HCT116 (cell line): ENCODE results near the gene AKAP11. TPM values are rescaled to one million over a fixed set of nuclear protein-coding genes. Genes with fewer than 3 reads are reported as not detected.

Source experiments
- ATAC-seq: fragments of 200-7000 bp; cut with Tn5 transposase; 2 replicates; pipeline ENCODE4 v1.9.1; 2020; ENCODE audit warnings: mild to moderate bottlenecking, moderate library complexity
- BruUV-seq: library from RNA; stranded (reverse); fragments of 400-500 nt; replicated peaks from 2 replicates; lab custom pipeline; 2021; lab: Mats Ljungman, UMichigan
- CTCF ChIA-PET: fragments of 300-600 bp; sonication (Branson Sonifier 250); formaldehyde crosslinking; loops from one replicate; lab custom pipeline; 2021; ENCODE audit warnings: antibody characterized with exemption; lab: Charles Lee
- POLR2A ChIA-PET: fragments of 300-600, 350-600 bp; sonication (Branson Sonifier 250); formaldehyde crosslinking; loops from one replicate; lab custom pipeline; 2021; ENCODE audit warnings: antibody characterized with exemption; lab: Charles Lee
- RAD21 ChIA-PET, 2 experiments: fragments of 300-600 bp; sonication (Branson Sonifier 250); formaldehyde crosslinking; loops; one replicate each; lab custom pipeline; 2023; ENCODE audit warnings: low total read pairs in 2 of 2; ENCODE audit not compliant: uncharacterized antibody in 2 of 2, unreplicated experiment in 2 of 2, low non-redundant PET in 1 of 2; lab: Charles Lee
- DNase-seq: peaks from one replicate; pipeline ENCODE4 v3.0.0-alpha.2; 2010; ENCODE audit warnings: low read depth, low spot score
- H2AFZ ChIP-seq: fragments of 200-600 bp; shearing (Covaris generic), sonication (generic); 2 replicates; pipeline ENCODE4 v1.6.1; 2017; ENCODE audit warnings: low read depth, mixed run types, mixed read lengths, antibody characterized with exemption, low read length; ENCODE audit not compliant: poor library complexity, severe bottlenecking
- H3K27ac ChIP-seq: 2 replicates; pipeline ENCODE4 v1.5.1; 2012; ENCODE audit warnings: low read depth, low read length
- H3K27me3 ChIP-seq: fragments of 200-600 bp; sonication (generic); 2 replicates; pipeline ENCODE4 v1.6.1; 2016; ENCODE audit warnings: mixed run types, low read length, mixed read lengths; ENCODE audit not compliant: insufficient read depth
- H3K36me3 ChIP-seq, 2 experiments: fragments of 200-500 bp in 1 of 2; fragments of 200-600 bp in 1 of 2; sonication (Bioruptor generic) in 1 of 2; sonication (generic) in 1 of 2; 2 replicates each; pipeline versions ENCODE4 v1.5.1 to v1.6.1; 2014 to 2016; ENCODE audit warnings: low read length in 2 of 2, inconsistent platforms in 1 of 2, mixed read lengths in 1 of 2, mixed run types in 1 of 2; ENCODE audit not compliant: insufficient read depth in 2 of 2, control insufficient read depth in 1 of 2
- H3K4me1 ChIP-seq, 2 experiments: fragments of 200-600 bp in 1 of 2; sonication (generic) in 1 of 2; 2 replicates each; pipeline versions ENCODE4 v1.5.1 to v1.6.1; 2012 to 2017; ENCODE audit warnings: low read length in 2 of 2, inconsistent platforms in 1 of 2, mild to moderate bottlenecking in 1 of 2, mixed read lengths in 1 of 2, mixed run types in 1 of 2, moderate library complexity in 1 of 2; ENCODE audit not compliant: insufficient read depth in 2 of 2, control insufficient read depth in 1 of 2
- H3K4me2 ChIP-seq: fragments of 200-600 bp; sonication (generic); 2 replicates; pipeline ENCODE4 v1.6.1; 2017; ENCODE audit warnings: mixed run types, low read length, mixed read lengths
- H3K4me3 ChIP-seq, 2 experiments: fragments of 200-600 bp in 1 of 2; sonication (generic) in 1 of 2; replicated peaks in 1 of 2; 2 replicates each; pipeline ENCODE4 v1.5.1; 2011 to 2016; ENCODE audit warnings: low read length in 2 of 2, control low read depth in 1 of 2, low read depth in 1 of 2, mild to moderate bottlenecking in 1 of 2, mixed read lengths in 1 of 2, mixed run types in 1 of 2
- H3K79me2 ChIP-seq: fragments of 200-600 bp; sonication (generic); 2 replicates; pipeline ENCODE4 v1.6.1; 2017; ENCODE audit warnings: mild to moderate bottlenecking, mixed run types, low read length, moderate library complexity, mixed read lengths; ENCODE audit not compliant: insufficient read depth
- H3K9ac ChIP-seq: fragments of 200-600 bp; sonication (generic); 2 replicates; pipeline ENCODE4 v1.6.1; 2016; ENCODE audit warnings: low read length, mixed read lengths
- H3K9me2 ChIP-seq: fragments of 200-600 bp; sonication (generic), shearing (Covaris generic); 2 replicates; pipeline ENCODE4 v1.6.1; 2017; ENCODE audit warnings: mixed run types, mild to moderate bottlenecking, moderate library complexity; ENCODE audit not compliant: insufficient read depth
- H3K9me3 ChIP-seq, 2 experiments: fragments of 200-500 bp in 1 of 2; fragments of 200-600 bp in 1 of 2; sonication (Bioruptor generic) in 1 of 2; sonication (generic) in 1 of 2; 2 replicates each; pipeline ENCODE4 v1.6.1; 2014 to 2017; ENCODE audit warnings: low read length in 2 of 2, mixed read lengths in 2 of 2, inconsistent platforms in 1 of 2, low read depth in 1 of 2, mild to moderate bottlenecking in 1 of 2, mixed run types in 1 of 2, moderate library complexity in 1 of 2; ENCODE audit not compliant: control insufficient read depth in 1 of 2, insufficient read depth in 1 of 2
- H4K20me1 ChIP-seq: fragments of 200-600 bp; sonication (generic), shearing (Covaris generic); 2 replicates; pipeline ENCODE4 v1.6.1; 2017; ENCODE audit warnings: mixed run types, mild to moderate bottlenecking, moderate library complexity; ENCODE audit not compliant: insufficient read depth
- CBX3 ChIP-seq: IDR thresholded peaks from 2 replicates; pipeline ENCODE4 v1.6.1; 2012; ENCODE audit warnings: low read depth
- CEBPB ChIP-seq: IDR thresholded peaks from 2 replicates; pipeline ENCODE4 v1.6.1; 2012; ENCODE audit warnings: low read depth
- CTCF ChIP-seq, 3 experiments: fragments of 200-600 bp in 1 of 3; sonication (generic) in 1 of 3; IDR thresholded peaks in 2 of 3; conservative IDR thresholded peaks in 1 of 3; 2 replicates each; pipeline ENCODE4 v1.5.1; 2012 to 2017; ENCODE audit warnings: low read depth in 2 of 3, low read length in 2 of 3, antibody characterized with exemption in 1 of 3, borderline replicate concordance in 1 of 3, control low read depth in 1 of 3, mild to moderate bottlenecking in 1 of 3, mixed read lengths in 1 of 3, mixed run types in 1 of 3, moderate library complexity in 1 of 3; ENCODE audit not compliant: insufficient read depth in 1 of 3
- ELF1 ChIP-seq: IDR thresholded peaks from 2 replicates; pipeline ENCODE4 v1.6.1; 2012; ENCODE audit warnings: low read depth, borderline replicate concordance
- EZH2 ChIP-seq: fragments of 200-600 bp; sonication (generic); IDR thresholded peaks from 2 replicates; pipeline ENCODE4 v1.6.1; 2017; ENCODE audit warnings: antibody characterized with exemption, mixed run types
- EZH2phosphoT487 ChIP-seq: fragments of 200-600 bp; IDR thresholded peaks from 2 replicates; pipeline ENCODE4 v1.6.1; 2018; ENCODE audit warnings: antibody characterized with exemption, borderline replicate concordance
- FOSL1 ChIP-seq: IDR thresholded peaks from 2 replicates; pipeline ENCODE4 v1.6.1; 2012; ENCODE audit warnings: low read depth
- JUND ChIP-seq: IDR thresholded peaks from 2 replicates; pipeline ENCODE4 v1.6.1; 2012
- POLR2A ChIP-seq: IDR thresholded peaks from 2 replicates; pipeline ENCODE4 v1.7.0; 2011; ENCODE audit warnings: borderline replicate concordance; ENCODE audit not compliant: insufficient read depth, insufficient read length; ENCODE audit errors: extremely low read depth
- RAD21 ChIP-seq: IDR thresholded peaks from 2 replicates; pipeline ENCODE4 v1.6.1; 2012; ENCODE audit warnings: low read depth, mild to moderate bottlenecking
- REST ChIP-seq: IDR thresholded peaks from 2 replicates; pipeline ENCODE4 v1.6.1; 2012; ENCODE audit warnings: low read depth
- SIN3A ChIP-seq: IDR thresholded peaks from 2 replicates; pipeline ENCODE4 v1.6.1; 2012; ENCODE audit warnings: low read depth
- SP1 ChIP-seq: IDR thresholded peaks from 2 replicates; pipeline ENCODE4 v1.6.1; 2012; ENCODE audit warnings: low read depth
- SRF ChIP-seq: IDR thresholded peaks from 2 replicates; pipeline ENCODE4 v1.6.1; 2012; ENCODE audit warnings: low read depth
- YY1 ChIP-seq: IDR thresholded peaks from 2 replicates; pipeline ENCODE4 v1.6.1; 2011; ENCODE audit warnings: low read length, low read depth, moderate library complexity, mild to moderate bottlenecking; ENCODE audit not compliant: insufficient replicate concordance; ENCODE audit errors: extremely low read depth
- ZFX ChIP-seq: fragments of 450-650 bp; IDR thresholded peaks from 2 replicates; pipeline ENCODE4 v1.6.1; 2017
- intact Hi-C: fragments of 100-400 bp; cut with micrococcal nuclease; formaldehyde crosslinking; loops from 2 replicates; pipeline ENCODE4 v1.10.0; 2022
- total RNA-seq: library from RNA; stranded (reverse); gene quantifications from one replicate; pipeline ENCODE4 v1.2.1, GENCODE V29; 2021; ENCODE audit not compliant: unreplicated experiment
- TF ChIP-seq, protein P1 (sequence below): IDR thresholded peaks from 2 replicates; pipeline ENCODE4 v1.6.1; 2012
- TF ChIP-seq, protein P2 (sequence below): IDR thresholded peaks from 2 replicates; pipeline ENCODE4 v1.6.1; 2011; ENCODE audit warnings: mild to moderate bottlenecking, low read length, moderate library complexity; ENCODE audit not compliant: insufficient replicate concordance; ENCODE audit errors: extremely low read depth

The AKAP11 gene
- total RNA-seq, 1 experiment from 2014 or later: 21.7 TPM

- intact Hi-C loops: no loop called here
- DNase-seq (no peak), ATAC-seq (no peak)
- H3K27ac ChIP-seq: no peak overlapping the region
- TF ChIP-seq SRF (no peak), REST (no peak), CTCF (IDR thresholded peaks at IDR 0.05 in 2 of 3, conservative IDR thresholded peaks at IDR 0.05 in 1 of 3; ENCODE audit: borderline replicate concordance in 1 of 3, insufficient read depth in 1 of 3, low read depth in 2 of 3, low read length in 2 of 3) (no peak), CBX3 (no peak), ELF1 (no peak), YY1 (no peak), CEBPB (no peak), EZH2 (no peak), SP1 (no peak), FOSL1 (no peak), RAD21 (no peak), ZFX (no peak), SIN3A (no peak), JUND (no peak), EZH2phosphoT487 (no peak), POLR2A (no peak)
- TF ChIP-seq, protein P1, sequence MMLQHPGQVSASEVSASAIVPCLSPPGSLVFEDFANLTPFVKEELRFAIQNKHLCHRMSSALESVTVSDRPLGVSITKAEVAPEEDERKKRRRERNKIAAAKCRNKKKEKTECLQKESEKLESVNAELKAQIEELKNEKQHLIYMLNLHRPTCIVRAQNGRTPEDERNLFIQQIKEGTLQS: no peak
- TF ChIP-seq, protein P2, sequence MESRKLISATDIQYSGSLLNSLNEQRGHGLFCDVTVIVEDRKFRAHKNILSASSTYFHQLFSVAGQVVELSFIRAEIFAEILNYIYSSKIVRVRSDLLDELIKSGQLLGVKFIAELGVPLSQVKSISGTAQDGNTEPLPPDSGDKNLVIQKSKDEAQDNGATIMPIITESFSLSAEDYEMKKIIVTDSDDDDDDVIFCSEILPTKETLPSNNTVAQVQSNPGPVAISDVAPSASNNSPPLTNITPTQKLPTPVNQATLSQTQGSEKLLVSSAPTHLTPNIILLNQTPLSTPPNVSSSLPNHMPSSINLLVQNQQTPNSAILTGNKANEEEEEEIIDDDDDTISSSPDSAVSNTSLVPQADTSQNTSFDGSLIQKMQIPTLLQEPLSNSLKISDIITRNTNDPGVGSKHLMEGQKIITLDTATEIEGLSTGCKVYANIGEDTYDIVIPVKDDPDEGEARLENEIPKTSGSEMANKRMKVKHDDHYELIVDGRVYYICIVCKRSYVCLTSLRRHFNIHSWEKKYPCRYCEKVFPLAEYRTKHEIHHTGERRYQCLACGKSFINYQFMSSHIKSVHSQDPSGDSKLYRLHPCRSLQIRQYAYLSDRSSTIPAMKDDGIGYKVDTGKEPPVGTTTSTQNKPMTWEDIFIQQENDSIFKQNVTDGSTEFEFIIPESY: no peak
- H3K9me2 ChIP-seq: no peaks in the 10 kb centered on the region
- H3K4me1 ChIP-seq: peaks cover 2 to 10% of the 10 kb centered on the region in 2 experiments
- peaks cover 60% of the 10 kb centered on the region for H3K79me2 ChIP-seq
- ChIA-PET POLR2A (no interaction called here), CTCF (no interaction called here), RAD21 (no interaction called here)
- H3K4me2 ChIP-seq: no peak overlapping the region
- no peaks in the 10 kb centered on the region for H3K9me3 ChIP-seq
- H2AFZ ChIP-seq: no peak overlapping the region
- BruUV-seq: no TSS peak
- no peak overlapping the region for H3K4me3 ChIP-seq
- H3K9ac ChIP-seq: no peak overlapping the region
- no peaks in the 10 kb centered on the region for H4K20me1 ChIP-seq
- no peaks in the 10 kb centered on the region for H3K27me3 ChIP-seq
- no peaks in the 10 kb centered on the region for H3K36me3 ChIP-seq
These were observed 4.7 kb downstream of the AKAP11 start for GRCh38 chr13:42276683-42277082.
